HPDE6-E6E7 (cell line): ENCODE results near the gene LMAN2L.

Experiments
- DNase-seq: peaks from one replicate; pipeline ENCODE4 v3.0.0; 2011; ENCODE audit warnings: missing footprints; ENCODE audit errors: extremely low spot score

LMAN2L gene, protein sequence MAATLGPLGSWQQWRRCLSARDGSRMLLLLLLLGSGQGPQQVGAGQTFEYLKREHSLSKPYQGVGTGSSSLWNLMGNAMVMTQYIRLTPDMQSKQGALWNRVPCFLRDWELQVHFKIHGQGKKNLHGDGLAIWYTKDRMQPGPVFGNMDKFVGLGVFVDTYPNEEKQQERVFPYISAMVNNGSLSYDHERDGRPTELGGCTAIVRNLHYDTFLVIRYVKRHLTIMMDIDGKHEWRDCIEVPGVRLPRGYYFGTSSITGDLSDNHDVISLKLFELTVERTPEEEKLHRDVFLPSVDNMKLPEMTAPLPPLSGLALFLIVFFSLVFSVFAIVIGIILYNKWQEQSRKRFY

DNA sequence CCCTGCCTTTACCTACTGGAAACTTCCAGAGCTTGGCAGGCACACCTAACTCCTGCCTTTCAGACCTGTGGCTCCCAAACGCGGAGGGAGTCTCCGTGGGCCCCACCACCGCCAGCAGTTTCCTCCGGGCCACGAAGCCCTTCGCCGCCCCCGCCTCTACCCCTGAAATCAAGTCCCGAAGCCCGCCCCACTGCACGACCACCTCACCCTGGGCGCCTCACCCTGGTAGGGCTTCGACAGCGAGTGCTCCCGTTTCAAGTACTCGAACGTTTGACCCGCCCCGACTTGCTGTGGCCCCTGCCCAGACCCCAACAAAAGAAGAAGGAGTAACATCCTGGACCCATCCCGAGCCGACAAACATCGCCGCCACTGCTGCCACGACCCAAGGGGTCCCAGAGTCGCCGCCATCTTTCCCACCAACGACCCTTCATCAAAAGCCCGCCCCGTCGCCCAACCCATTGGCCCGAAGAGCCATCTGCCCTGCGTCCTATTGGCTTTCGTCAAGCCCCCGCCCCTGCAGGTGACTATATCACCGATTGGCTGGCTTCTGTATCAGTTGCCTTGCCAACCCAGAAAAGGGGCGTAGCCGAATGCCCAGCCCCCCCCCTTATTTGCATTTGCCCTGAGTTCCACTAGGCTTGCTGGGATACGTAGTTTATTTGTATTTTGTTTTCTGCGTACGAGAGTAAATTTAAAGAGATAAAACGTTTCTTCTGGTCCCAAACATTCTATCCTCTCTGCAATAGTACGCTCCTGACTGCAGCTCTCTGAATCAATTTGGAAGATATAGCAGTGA, at the start of gene LMAN2L:
Gene LMAN2L, minus strand, starts transcription at position 432 of the 796 bp plus-strand sequence. Its CDS starts 24 bp downstream, at position 408.
- DNase-seq: peak; percentile 96

DNA sequence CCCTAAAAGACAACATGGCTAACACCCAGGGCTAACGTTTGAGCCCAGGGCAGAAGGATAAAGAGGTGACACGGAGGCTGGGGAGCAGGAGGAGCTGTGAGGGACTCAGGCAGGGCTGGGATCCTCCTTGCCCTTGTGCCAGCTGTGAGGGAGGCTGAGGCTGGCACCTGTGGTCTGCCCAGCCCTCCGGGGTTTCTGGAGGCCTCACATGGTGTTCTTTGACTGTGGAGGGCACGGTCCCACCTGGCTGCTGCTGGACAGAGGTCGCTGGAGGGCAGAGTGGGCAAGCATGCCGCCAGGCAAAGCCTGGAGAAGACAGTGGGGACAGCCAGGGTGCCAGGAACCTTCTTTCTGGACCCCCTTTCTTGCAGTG, 49.4 kb upstream of the LMAN2L start:
- no peak for DNase-seq

- DNase-seq: no peak
Measured at GRCh38 chr2:96788442-96789244, 48.8 kb upstream of the LMAN2L start.

- DNase-seq: no peak
Measured at GRCh38 chr2:96787411-96787810, 47.5 kb upstream of the LMAN2L start.

DNA sequence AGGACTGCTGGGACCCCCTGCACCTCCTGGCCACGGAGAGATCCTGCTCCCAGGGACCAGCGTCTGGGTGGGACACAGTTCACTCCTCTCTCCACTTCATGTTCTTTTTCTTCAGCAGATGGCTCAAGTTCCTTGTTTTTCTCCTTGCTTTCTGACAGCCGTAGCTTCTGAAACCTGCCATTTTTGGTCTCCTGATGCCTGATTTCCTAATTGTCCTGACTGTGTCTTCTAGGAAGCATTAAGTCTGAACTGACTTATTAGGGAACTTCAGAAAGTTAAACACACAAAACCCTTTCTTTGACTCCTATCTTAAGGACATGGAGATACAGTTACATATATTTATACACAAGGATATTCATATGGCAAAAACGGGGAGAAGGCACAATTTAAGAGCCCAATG, 43.5 kb upstream of the LMAN2L start:
- no peak for DNase-seq

DNA sequence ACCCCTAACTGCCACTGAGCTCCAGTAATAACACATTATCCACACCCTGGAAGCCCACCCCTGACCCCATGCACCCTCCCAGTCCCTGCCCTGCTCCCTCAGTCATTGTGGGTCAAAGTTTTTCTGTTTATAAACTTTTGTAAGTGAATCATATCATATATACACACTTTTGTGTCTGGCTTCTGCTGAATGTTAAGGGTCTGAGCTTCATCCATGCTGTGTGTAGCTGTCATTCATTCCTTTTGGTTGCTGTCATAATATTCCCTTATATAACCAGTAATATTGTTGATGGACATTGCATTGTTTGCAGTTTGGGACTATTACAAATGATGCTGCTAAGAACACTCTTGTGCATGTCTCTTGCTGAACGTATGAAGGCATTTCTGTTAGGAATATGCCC, 35.3 kb upstream of the LMAN2L start:
- no peak for DNase-seq

GRCh38 chr2:96773922-96774321, 34.1 kb upstream of the LMAN2L start:
- DNase-seq: no peak

GRCh38 chr2:96772903-96773671, 33.2 kb upstream of the LMAN2L start:
- no peak for DNase-seq

- DNase-seq: peak; percentile 76
Measured at GRCh38 chr2:96771796-96772618, 32.1 kb upstream of the LMAN2L start.

- DNase-seq: no peak
Measured at GRCh38 chr2:96770442-96771202, 30.8 kb upstream of the LMAN2L start.

DNA sequence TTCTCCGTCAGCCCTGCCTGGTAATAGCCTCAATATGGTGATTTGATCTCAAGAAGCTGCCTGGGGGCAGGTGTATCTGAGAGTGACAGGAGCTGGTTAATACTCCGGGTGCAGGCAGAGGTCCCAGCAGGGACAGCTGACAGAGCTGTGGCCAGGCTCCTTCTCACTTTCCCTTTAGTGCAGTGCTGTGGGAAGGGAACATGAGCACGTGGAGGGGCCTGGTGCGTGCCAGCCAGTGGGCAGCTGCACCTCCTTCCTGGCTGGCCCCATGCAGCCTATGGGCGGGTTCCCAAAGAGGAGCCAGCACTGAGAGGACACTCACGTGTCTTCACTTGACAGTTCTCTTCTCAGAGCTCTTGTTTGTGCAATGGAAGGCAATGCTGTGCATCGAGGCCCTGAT, 29.9 kb upstream of the LMAN2L start:
- no peak for DNase-seq

GRCh38 chr2:96768083-96768561, 28.3 kb upstream of the LMAN2L start:
- DNase-seq: no peak

- no peak for DNase-seq
Measured at GRCh38 chr2:96767135-96767871, 27.4 kb upstream of the LMAN2L start.

DNA sequence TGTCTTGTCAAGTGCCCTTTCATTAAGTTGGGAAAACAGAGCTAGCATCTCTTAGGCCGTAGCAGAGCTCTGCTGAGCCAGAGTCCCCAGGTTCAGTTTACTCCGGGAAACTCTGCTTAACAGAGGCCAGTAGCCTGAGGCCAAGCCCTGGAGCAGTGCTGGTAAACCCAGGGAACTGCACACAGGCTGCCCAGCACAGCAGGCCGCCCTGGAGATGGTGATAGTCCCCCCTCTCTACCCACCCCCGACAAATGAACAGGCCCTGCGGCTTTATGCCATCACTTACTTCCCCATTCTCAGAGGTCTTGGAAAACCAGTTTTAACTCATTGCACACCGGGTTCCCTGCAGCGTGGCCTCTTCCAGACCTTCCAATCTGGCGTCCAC, 24.4 kb upstream of the LMAN2L start:
- DNase-seq: no peak

DNA sequence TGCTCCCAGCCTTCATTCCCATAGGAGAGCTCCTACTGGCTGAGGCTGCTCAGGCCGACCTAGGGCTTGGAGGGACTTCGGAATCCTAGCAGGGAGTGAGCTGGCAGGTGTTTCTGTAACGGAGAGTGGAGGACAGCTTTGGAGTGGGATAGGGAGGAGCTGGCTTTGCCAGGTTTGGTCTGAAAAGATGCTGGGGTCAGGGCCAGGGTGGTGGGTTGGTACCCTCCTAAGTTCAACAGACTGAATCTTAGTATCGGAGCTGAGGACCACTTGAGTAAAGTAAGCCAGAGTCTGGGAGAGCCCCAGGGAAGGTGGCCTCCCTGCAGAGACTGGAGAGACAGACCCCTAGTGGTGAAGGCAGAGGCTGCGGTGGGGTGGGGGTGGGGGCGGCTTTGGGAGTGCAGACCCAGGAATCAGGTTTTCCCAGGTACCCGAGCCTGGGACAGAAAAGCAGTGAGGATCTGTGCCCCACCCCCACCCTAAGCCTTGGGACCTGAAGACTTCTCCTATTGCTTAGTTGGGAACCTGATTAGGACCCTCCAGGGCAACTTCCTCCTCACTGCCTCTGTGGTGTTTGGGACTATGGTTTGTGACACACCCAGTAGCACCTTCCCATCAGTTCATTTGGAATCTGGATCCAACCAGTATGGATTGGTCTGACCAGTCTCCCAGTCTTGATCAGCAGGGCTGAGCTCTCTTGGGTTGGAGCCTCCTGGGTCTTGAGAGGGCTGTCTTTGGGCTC, 23.8 kb upstream of the LMAN2L start:
- DNase-seq: no peak

- no peak for DNase-seq
Measured at GRCh38 chr2:96762529-96763311, 22.9 kb upstream of the LMAN2L start.

DNA sequence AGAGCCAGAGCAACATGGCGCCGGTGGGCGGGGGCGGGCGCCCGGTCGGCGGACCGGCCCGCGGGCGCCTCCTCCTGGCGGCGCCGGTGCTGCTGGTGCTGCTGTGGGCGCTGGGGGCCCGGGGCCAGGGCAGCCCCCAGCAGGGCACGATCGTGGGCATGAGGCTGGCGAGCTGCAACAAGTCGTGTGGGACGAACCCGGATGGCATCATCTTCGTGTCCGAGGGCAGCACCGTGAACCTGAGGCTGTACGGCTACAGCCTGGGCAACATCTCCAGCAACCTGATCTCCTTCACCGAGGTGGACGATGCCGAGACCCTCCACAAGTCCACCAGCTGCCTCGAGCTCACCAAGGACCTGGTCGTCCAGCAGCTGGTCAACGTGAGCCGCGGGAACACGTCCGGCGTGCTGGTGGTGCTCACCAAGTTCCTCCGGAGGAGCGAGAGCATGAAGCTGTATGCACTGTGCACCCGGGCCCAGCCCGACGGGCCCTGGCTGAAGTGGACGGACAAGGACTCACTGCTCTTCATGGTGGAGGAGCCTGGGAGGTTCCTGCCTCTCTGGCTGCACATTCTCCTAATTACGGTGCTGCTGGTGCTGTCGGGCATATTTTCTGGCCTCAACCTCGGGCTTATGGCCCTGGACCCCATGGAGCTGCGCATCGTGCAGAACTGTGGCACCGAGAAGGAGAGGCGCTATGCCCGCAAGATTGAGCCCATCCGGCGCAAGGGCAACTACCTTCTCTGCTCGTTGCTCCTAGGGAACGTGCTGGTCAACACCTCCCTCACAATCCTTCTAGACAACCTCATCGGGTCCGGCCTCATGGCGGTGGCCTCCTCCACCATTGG, 21.3 kb upstream of the LMAN2L start:
- DNase-seq: no peak
